ENCODE results near the gene GPR157.
"Not testable (repeated sequence)": the region's sequence is repeated elsewhere in the genome, so short reads cannot be mapped to it uniquely, and the experiment has no call there.

GPR157 gene

GRCh38 chr1:9125325-9125724, 3.6 kb downstream of the GPR157 start:
- H3K4me3 ChIP-seq (ENCODE audit: severe bottlenecking) = no peak overlapping the region
- no peak for TF ChIP-seq CTCF (IDR thresholded peaks at IDR 0.05; ENCODE audit: poor library complexity, severe bottlenecking)
- H3K27ac ChIP-seq (ENCODE audit: poor library complexity, severe bottlenecking) = no peak overlapping the region
- peaks cover 8% of the 10 kb centered on the region for H3K4me1 ChIP-seq (ENCODE audit: insufficient read depth, poor library complexity, severe bottlenecking)
- H3K27me3 ChIP-seq (ENCODE audit: insufficient read depth, poor library complexity, severe bottlenecking) = no peaks in the 10 kb centered on the region
- no peak for ATAC-seq (ENCODE audit: low read depth)
- DNase-seq (ENCODE audit: low spot score) = no peak
- no peaks in the 10 kb centered on the region for H3K36me3 ChIP-seq (ENCODE audit: low read depth)
- H3K9me3 ChIP-seq (ENCODE audit: severe bottlenecking) = no peaks in the 10 kb centered on the region

- H3K4me3 ChIP-seq (ENCODE audit: severe bottlenecking); H3K9me3 ChIP-seq (ENCODE audit: severe bottlenecking); H3K4me1 ChIP-seq (ENCODE audit: insufficient read depth, poor library complexity, severe bottlenecking); ATAC-seq (ENCODE audit: low read depth); H3K27ac ChIP-seq (ENCODE audit: poor library complexity, severe bottlenecking); H3K36me3 ChIP-seq (ENCODE audit: low read depth); DNase-seq (ENCODE audit: low spot score); H3K27me3 ChIP-seq (ENCODE audit: insufficient read depth, poor library complexity, severe bottlenecking): not testable (repeated sequence)
These were observed 4.5 kb downstream of the GPR157 start for GRCh38 chr1:9124389-9124788.

- H3K27me3 ChIP-seq (ENCODE audit: insufficient read depth, poor library complexity, severe bottlenecking); H3K36me3 ChIP-seq (ENCODE audit: low read depth); DNase-seq (ENCODE audit: low spot score); ATAC-seq (ENCODE audit: low read depth); H3K27ac ChIP-seq (ENCODE audit: poor library complexity, severe bottlenecking); H3K4me3 ChIP-seq (ENCODE audit: severe bottlenecking); H3K4me1 ChIP-seq (ENCODE audit: insufficient read depth, poor library complexity, severe bottlenecking); H3K9me3 ChIP-seq (ENCODE audit: severe bottlenecking): not testable (repeated sequence)
These were observed 5.2 kb downstream of the GPR157 start for GRCh38 chr1:9123665-9124064.

DNA sequence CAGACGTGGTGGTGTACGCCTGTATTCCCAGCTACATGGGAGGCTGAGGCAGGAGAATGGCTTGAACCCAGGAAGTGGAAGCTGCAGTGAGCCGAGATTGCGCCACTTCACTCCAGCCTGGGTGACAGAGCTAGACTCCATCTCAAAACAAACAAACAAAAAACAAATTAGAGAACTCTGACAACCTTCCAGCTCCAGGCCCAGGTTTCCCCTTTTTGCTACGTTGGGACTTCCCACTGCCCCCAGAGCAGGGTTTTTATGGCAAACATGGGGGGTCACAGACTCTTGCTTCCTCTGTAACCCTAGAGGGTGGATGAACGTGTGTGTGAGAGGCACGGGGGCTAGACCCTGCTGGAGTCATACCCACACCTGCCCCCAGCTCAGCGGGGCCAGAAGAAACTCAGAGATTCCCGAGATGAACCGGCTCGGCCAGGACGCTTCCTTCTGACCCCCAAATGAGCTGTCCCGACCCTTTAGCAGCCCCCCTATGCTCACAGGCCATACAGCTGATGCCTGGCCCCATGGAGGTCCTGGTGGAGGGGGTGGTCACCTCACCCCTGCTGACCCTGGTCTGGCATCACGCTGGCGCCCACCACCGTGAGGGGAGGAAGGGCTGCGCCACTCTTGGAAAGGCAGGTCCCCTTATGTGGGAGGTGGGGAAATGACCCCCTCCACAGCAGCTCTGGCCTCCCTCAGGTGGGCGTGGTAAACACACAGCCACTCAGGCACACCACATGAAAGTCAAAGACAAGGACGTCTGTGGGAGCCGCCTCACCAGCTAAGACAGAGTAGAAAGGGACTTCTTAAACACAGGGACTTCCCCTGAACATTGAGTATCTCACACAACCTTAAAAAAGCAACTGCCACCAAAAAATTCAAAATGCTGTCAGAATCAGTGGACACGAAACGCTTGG, 7.1 kb downstream of the GPR157 start:
- Histone ChIP-seq H3K4me3 (ENCODE audit: severe bottlenecking) (no peak overlapping the region), H3K27me3 (ENCODE audit: insufficient read depth, poor library complexity, severe bottlenecking) (no peaks in the 10 kb centered on the region), H3K4me1 (ENCODE audit: insufficient read depth, poor library complexity, severe bottlenecking) (peaks cover 5% of the 10 kb centered on the region), H3K36me3 (ENCODE audit: low read depth) (no peaks in the 10 kb centered on the region), H3K9me3 (ENCODE audit: severe bottlenecking) (no peaks in the 10 kb centered on the region), H3K27ac (ENCODE audit: poor library complexity, severe bottlenecking) (no peak overlapping the region)
- no peak for TF ChIP-seq CTCF (IDR thresholded peaks at IDR 0.05; ENCODE audit: poor library complexity, severe bottlenecking)
- ATAC-seq (ENCODE audit: low read depth) = no peak
- DNase-seq (ENCODE audit: low spot score) = no peak

DNA sequence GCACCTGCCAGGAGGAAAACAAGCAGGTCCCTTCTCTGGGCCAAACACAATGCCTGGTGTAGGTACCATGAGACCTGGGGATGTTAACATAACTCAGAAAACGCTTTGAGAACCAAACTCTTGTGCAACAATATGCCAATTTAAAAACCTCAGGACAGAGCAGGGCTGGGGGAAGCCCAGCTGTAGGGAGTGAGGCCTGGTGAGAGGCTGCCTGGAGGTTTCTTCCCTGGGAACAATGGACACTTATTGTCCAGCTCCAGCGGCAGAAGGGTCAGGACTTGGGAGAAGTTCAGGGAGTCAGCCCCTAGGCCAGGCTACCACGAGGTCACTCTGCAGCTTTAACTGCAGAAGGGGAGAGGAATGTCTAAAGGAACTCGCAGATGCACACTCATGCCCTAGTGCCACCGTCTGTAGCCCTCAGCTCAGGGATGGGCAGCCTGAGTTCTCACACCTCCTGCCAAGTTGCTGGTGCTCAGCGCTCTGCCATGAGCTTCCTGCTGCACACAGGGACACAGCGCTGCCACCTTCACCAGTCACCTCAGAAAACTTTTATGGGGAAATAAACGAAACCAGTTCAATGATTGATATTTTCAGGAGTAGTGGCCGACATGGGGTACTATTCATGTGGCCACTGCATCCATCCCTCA, 8.5 kb downstream of the GPR157 start:
- DNase-seq (ENCODE audit: low spot score) (no peak), ATAC-seq (ENCODE audit: low read depth) (no peak)
- Histone ChIP-seq H3K36me3 (ENCODE audit: low read depth) (no peaks in the 10 kb centered on the region), H3K27me3 (ENCODE audit: insufficient read depth, poor library complexity, severe bottlenecking) (no peaks in the 10 kb centered on the region), H3K4me3 (ENCODE audit: severe bottlenecking) (no peak overlapping the region), H3K4me1 (ENCODE audit: insufficient read depth, poor library complexity, severe bottlenecking) (peaks cover under 1% of the 10 kb centered on the region), H3K27ac (ENCODE audit: poor library complexity, severe bottlenecking) (no peak overlapping the region), H3K9me3 (ENCODE audit: severe bottlenecking) (no peaks in the 10 kb centered on the region)
- TF ChIP-seq CTCF (IDR thresholded peaks at IDR 0.05; ENCODE audit: poor library complexity, severe bottlenecking) = no peak

Measured in RWPE2 (cell line).